ENCODE measurements around the gene PQBP1.

PQBP1 gene

DNA sequence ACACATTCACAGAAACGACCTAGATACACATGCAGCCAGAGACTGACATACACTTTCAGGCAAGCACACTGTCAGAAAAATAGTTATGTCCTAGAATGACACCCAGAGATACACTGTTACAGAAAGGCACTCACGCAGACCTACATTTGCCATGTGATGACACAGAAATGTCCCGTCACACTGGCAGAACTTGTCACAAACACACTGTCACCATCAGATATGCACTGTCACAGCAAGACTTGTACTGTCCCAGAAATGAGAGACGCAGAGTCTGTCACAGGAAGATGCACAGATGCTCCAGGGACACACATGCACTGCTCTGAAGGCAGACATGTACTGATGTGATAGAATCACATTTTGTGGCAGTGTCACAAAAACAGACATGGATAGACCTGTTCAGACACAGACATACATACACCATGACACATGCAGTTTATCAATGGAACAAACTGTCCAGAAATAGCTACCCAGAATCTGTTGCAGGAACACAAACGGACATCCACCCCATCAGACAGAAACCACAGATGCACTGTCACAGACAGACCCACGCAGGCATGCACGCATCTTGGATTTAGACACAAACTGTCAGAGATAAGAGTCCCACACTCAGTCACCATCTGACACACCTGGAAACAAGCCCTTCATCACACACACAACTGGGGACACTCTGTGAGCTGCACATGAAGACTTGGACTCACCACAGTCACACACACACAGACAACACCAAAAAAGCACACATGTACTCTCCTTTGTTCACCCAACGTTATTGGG, 22.4 kb downstream of the PQBP1 start:
- peaks cover 34% of the 10 kb centered on the region for H3K4me1 Mint-ChIP-seq (ENCODE audit: low read depth)
- H3K27ac Mint-ChIP-seq, result peak overlapping the region; percentile 98
- peaks cover 52% of the 10 kb centered on the region for H3K36me3 Mint-ChIP-seq (ENCODE audit: low read depth)
- peak; percentile 57 for DNase-seq (ENCODE audit: low spot score)
- H3K4me3 Mint-ChIP-seq, result peak overlapping the region; percentile 97
- no peaks in the 10 kb centered on the region for H3K9me3 Mint-ChIP-seq
- H3K27me3 Mint-ChIP-seq (ENCODE audit: low read depth), result peaks cover 3% of the 10 kb centered on the region

DNA sequence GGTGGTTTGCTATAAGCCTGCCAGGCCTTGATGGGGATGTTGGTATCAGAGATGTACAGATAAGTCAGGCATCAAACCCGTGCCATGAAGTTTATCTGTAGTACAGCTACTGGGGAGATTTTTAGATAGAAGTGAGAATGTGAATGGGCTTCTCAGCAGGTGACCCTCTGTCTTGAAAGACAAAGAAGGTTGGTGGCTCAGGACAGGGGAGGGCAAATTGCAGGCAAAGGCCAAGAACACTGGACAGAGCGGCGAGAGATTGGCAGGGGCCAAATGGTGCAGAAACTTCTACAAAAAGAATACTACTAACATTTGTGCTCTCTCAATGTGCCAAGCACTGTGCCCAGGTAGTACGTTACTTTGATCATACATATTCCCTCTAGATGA, 23.0 kb downstream of the PQBP1 start:
- peaks cover 3% of the 10 kb centered on the region for H3K27me3 Mint-ChIP-seq (ENCODE audit: low read depth)
- H3K4me1 Mint-ChIP-seq (ENCODE audit: low read depth), result peaks cover 35% of the 10 kb centered on the region
- peak overlapping the region; percentile 98 for H3K27ac Mint-ChIP-seq
- DNase-seq (ENCODE audit: low spot score), result no peak
- peaks cover 51% of the 10 kb centered on the region for H3K36me3 Mint-ChIP-seq (ENCODE audit: low read depth)
- H3K4me3 Mint-ChIP-seq, result peak overlapping the region; percentile 97
- H3K9me3 Mint-ChIP-seq, result no peaks in the 10 kb centered on the region

DNA sequence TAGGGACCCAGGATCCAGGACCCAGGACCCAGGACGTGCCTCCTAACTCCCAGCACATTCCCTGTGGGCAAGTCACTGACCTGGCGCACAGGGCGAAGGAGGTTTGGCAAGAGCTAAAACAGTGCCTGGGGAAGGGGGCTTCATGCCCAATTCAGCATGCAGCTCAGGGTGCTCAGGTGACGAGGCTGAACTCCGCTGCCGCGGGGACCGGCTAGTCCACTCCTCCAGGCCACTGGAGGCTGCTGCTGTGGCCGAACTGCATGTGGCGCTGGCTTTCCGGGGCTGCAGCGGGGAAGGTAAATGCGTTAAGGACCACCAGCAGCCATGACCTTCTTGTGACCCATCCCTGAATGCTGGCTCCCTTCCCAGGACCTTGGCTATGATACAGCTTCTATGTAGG, 26.0 kb downstream of the PQBP1 start:
- Mint-ChIP-seq H3K27me3 (ENCODE audit: low read depth) (no peaks in the 10 kb centered on the region), H3K4me3 (no peak overlapping the region), H3K4me1 (ENCODE audit: low read depth) (peaks cover 33% of the 10 kb centered on the region), H3K36me3 (ENCODE audit: low read depth) (peaks cover 30% of the 10 kb centered on the region), H3K9me3 (no peaks in the 10 kb centered on the region), H3K27ac (peak overlapping the region; percentile 79)
- DNase-seq (ENCODE audit: low spot score), result no peak

DNA sequence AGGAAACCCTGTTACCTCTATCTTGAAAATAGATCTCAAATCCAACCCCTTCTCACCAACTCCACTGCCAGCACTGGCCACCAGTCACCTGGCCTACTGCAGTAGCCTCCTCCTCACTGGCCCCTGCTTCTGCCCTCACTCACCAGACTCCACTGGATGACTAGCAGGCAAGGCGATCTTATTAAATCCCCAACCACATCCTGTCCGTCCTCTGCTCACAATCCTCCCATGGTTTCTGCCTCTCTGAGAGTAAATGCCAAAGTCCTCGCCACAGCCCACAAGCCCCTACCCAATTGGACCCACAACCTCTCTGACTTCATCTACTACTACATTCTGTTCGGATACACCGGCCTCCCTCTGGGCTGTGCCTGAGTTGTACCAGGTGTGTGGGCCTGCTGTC, 26.5 kb downstream of the PQBP1 start:
- peak overlapping the region; percentile 28 for H3K4me3 Mint-ChIP-seq
- H3K36me3 Mint-ChIP-seq (ENCODE audit: low read depth), result peaks cover 30% of the 10 kb centered on the region
- H3K27me3 Mint-ChIP-seq (ENCODE audit: low read depth), result no peaks in the 10 kb centered on the region
- H3K4me1 Mint-ChIP-seq (ENCODE audit: low read depth), result peaks cover 33% of the 10 kb centered on the region
- DNase-seq (ENCODE audit: low spot score), result no peak
- peak overlapping the region; percentile 79 for H3K27ac Mint-ChIP-seq
- no peaks in the 10 kb centered on the region for H3K9me3 Mint-ChIP-seq

DNA sequence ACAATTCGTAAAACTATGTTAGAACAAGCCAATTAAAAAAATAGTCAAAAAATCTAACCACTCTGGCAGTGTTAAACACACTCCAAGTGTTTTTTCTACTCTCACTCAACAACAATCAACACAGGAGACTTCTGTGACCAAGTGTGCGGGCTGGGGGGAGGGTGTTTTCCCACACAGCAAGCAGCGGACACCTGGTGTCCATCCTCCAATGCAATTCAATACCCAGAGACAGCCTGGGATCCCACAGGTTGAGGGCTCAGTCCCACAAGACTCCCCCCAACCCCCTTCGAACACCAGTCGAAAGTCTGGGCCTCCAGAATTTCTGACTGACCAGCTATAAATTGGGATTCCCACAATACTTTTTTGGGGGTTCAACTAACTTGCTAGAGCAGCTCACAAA, 29.4 kb downstream of the PQBP1 start:
- H3K36me3 Mint-ChIP-seq (ENCODE audit: low read depth), result peaks cover 32% of the 10 kb centered on the region
- H3K9me3 Mint-ChIP-seq, result no peaks in the 10 kb centered on the region
- H3K4me1 Mint-ChIP-seq (ENCODE audit: low read depth), result peaks cover 16% of the 10 kb centered on the region
- H3K27me3 Mint-ChIP-seq (ENCODE audit: low read depth), result no peaks in the 10 kb centered on the region
- no peak for DNase-seq (ENCODE audit: low spot score)
- no peak overlapping the region for H3K4me3 Mint-ChIP-seq
- H3K27ac Mint-ChIP-seq, result no peak overlapping the region

DNA sequence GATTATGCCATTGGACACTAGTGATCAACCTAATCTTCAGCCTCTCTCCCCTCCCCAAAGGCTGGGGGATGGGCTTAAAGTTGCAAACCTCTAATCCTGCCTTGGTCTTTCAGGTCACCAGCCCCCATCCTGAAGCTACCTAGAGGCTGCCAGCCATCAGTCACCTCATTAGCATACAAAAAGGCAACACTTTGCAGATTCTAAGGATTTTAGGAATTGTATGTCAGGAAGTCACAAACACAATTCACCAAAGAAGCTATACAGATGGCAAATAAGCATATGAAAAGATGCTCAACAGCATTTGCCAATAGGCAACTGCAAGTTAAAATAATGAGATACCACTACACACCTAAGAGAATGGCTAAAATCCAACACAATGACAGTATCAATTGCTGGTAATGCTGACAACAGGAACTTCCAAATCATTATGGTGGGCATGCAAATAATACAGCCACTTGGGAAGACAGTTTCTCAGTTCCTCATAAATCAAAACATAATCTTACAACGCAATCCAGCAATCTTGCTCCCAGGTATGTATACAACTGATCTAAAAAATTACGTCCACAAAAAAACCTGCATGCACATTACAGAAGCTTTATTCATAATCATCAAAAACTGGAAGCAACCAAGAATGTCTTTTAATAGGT, 30.1 kb downstream of the PQBP1 start:
- H3K27me3 Mint-ChIP-seq (ENCODE audit: low read depth), result no peaks in the 10 kb centered on the region
- H3K4me1 Mint-ChIP-seq (ENCODE audit: low read depth), result peaks cover 14% of the 10 kb centered on the region
- no peak overlapping the region for H3K27ac Mint-ChIP-seq
- no peak overlapping the region for H3K4me3 Mint-ChIP-seq
- H3K36me3 Mint-ChIP-seq (ENCODE audit: low read depth), result peaks cover 31% of the 10 kb centered on the region
- no peaks in the 10 kb centered on the region for H3K9me3 Mint-ChIP-seq
- DNase-seq (ENCODE audit: low spot score), result no peak

DNA sequence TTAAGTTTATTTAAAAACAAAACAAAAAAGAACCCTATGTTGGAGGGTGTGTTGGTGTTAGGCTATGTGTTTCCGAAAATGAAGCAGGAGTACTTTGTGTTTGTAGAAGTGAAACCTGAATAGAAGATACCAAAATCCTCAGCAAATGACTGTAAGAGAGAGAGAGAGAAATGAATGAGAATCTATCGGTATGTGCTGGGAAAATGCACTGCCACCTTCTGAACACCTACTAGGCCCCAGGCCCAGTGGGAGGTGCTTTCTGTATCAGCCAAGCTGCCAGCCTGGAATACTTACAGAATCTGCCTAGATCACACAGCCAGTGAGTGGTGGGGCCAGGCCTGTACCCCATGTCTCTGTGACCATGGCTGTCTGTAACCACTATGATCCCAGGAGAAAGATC, 36.0 kb downstream of the PQBP1 start:
- peak overlapping the region; percentile 77 for H3K27ac Mint-ChIP-seq
- H3K9me3 Mint-ChIP-seq, result no peaks in the 10 kb centered on the region
- H3K36me3 Mint-ChIP-seq (ENCODE audit: low read depth), result peaks cover 47% of the 10 kb centered on the region
- H3K4me3 Mint-ChIP-seq, result peak overlapping the region; percentile 45
- peaks cover 43% of the 10 kb centered on the region for H3K4me1 Mint-ChIP-seq (ENCODE audit: low read depth)
- H3K27me3 Mint-ChIP-seq (ENCODE audit: low read depth), result no peaks in the 10 kb centered on the region
- no peak for DNase-seq (ENCODE audit: low spot score)

DNA sequence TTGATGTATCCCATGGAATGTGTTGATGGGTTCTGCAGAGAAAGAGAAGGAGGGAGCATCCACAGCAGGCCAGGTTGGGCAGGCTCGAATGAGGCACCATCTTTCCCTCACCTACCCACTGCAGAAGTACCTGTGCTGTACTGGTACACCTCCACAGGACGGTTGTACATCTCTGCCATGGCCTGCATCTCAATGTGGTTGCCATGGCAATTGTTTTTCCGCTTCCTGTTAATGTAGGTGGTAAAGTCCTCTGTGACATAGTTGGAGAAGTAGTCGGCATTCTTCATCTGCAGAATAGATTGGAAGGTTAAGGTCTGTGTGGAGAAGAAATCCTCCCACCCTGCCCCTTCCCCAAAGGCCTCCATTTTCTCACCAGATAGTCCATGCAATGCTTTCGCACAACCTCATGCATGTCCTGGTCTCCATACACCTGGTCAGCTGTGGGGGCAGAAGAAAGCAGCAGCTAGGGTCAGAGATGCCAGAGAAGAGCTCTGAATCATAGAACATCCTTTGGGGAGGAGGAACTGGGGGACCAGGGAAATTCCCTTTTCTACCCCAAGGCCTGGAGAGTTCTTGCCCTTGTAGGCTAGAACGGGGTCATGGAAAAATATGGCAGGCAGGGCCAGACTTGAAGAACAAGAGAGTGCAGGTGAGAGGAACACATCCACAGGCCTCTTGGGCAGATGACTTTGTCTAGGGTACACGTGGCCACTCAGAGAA, 37.0 kb downstream of the PQBP1 start:
- Mint-ChIP-seq H3K36me3 (ENCODE audit: low read depth) (peaks cover 47% of the 10 kb centered on the region), H3K9me3 (no peaks in the 10 kb centered on the region), H3K4me3 (peak overlapping the region; percentile 54), H3K27ac (peak overlapping the region; percentile 67), H3K27me3 (ENCODE audit: low read depth) (no peaks in the 10 kb centered on the region), H3K4me1 (ENCODE audit: low read depth) (peaks cover 53% of the 10 kb centered on the region)
- DNase-seq (ENCODE audit: low spot score), result no peak

DNA sequence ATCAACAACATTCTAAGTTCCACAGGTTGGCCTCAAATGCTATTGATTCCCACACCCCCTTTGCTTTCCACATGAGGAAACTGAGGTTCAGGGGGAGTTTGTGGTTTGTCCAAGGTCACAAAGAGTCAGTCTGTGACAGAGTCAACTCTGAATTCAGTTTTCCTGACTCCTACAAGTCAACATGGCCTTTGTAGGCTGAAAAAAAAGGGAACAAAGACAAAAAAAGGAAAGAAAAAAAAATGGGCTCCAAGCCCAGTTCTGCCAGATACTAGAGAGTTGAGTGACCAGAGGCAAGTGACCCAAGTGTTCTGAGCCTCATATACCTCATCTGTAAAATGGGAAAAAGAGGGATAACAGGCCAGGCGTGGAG, 37.6 kb downstream of the PQBP1 start:
- H3K4me1 Mint-ChIP-seq (ENCODE audit: low read depth), result peaks cover 56% of the 10 kb centered on the region
- H3K27me3 Mint-ChIP-seq (ENCODE audit: low read depth), result no peaks in the 10 kb centered on the region
- H3K27ac Mint-ChIP-seq, result peak overlapping the region; percentile 67
- DNase-seq (ENCODE audit: low spot score), result no peak
- no peaks in the 10 kb centered on the region for H3K9me3 Mint-ChIP-seq
- peak overlapping the region; percentile 54 for H3K4me3 Mint-ChIP-seq
- H3K36me3 Mint-ChIP-seq (ENCODE audit: low read depth), result peaks cover 46% of the 10 kb centered on the region

DNA sequence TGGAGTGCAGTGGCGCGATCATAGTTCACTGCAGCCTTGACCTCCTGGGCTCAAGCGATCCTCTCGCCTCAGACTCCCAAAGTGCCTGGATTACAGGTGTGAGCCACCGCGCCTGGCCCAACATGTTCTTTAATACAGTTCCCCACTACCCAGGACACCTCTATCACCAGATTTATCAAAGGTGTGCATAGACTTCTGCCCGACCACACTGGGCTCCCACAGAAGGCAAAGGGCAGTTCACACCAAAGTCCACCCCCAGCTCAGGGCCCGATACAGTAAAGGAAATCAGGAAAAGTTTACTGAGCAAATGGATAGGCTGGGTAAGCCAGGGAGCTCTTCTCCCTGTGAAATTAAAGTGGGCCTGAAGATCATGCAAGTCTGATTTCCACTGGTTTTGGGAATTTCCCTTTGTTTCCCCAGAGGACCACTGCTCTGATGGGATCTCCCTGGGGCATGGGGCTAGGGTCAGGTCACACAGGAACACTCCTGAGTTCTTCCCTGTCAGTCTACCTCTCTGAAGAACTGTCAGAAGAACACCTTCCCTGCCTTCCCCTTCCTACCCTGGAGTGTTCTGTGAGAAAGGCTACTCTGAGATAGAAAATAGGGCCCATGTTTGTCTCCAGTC, 38.8 kb downstream of the PQBP1 start:
- Mint-ChIP-seq H3K36me3 (ENCODE audit: low read depth) (peaks cover 49% of the 10 kb centered on the region), H3K27me3 (ENCODE audit: low read depth) (no peaks in the 10 kb centered on the region), H3K27ac (peak overlapping the region; percentile 99), H3K4me3 (peak overlapping the region; percentile 92), H3K4me1 (ENCODE audit: low read depth) (peaks cover 64% of the 10 kb centered on the region), H3K9me3 (no peaks in the 10 kb centered on the region)
- DNase-seq (ENCODE audit: low spot score), result no peak

DNA sequence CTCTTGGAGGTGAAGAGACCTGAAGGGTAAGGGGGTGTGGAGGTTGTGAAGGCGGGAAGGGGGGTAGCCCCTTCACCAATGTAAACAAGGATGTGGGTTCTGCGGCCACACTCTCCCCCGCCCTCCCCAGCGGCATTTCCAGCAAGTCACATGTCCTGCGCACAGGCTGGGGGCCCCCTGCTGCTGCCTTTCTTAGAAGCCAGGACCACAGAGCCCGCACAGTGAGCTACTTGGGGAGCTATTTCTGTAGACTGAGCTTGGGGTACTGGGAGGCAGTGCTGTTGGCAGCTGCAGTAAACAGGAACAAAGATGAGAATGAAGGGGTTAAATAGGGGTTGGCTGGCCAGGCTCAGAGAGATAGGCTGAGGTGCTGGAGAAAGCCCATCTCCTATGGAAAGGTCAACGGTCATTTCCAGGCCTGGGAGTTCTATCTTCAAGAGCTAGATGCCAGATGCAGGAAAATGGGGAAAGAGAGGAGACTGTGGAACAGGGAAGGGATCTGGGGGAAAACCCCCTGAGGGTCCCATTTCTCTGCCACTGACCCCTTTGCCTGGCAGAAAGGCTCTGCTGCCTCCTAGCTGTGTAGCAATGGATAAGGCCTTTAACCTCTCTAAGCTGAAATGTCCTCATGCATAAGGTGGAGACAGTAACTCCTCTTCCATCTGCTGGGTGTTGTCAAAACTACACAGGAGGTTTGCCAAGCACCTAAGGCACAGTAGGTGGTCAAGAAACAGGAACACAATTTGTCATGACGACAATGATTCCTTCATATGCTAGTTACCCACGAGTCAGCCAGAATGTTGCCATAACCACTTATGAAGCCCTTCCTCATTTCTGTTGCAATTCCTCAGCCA, 39.6 kb downstream of the PQBP1 start:
- peak overlapping the region; percentile 92 for H3K4me3 Mint-ChIP-seq
- peak overlapping the region; percentile 99 for H3K27ac Mint-ChIP-seq
- peaks cover 55% of the 10 kb centered on the region for H3K36me3 Mint-ChIP-seq (ENCODE audit: low read depth)
- H3K27me3 Mint-ChIP-seq (ENCODE audit: low read depth), result no peaks in the 10 kb centered on the region
- no peaks in the 10 kb centered on the region for H3K9me3 Mint-ChIP-seq
- DNase-seq (ENCODE audit: low spot score), result peak; percentile 89
- peaks cover 71% of the 10 kb centered on the region for H3K4me1 Mint-ChIP-seq (ENCODE audit: low read depth)

DNA sequence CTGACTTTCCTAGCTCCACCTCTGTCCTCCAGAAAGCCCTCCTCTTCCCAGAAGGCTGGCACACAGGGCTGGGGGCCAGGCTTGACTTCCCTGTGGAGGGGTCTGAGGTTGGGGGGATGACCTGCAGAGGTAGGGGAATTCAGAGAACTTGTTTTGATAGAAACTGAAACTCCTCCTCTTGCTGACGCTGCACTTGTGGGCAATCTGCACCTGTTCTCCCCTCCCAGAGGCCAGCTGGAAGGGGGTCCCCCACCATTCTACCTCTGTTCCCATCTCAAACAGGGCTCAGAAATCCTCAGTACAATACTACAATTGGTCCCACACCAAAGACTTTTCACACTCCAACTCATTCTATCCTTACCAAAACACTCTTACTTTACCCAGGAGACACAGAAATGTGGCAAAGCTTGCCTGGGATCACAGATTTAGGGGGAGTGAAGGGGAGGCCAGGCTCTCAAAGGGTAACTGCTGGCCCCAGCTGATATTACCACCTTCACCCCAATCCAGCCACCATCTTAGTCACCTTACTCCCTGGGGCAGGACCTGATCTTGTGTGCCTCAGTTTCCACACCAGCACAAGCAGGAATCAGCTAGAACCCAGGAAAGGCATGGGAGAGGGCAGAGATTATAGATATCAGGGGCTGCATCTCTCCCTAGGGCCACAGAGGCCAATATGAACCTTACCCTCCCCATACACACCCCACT, 41.1 kb downstream of the PQBP1 start:
- Mint-ChIP-seq H3K4me3 (peak overlapping the region; percentile 92), H3K27me3 (ENCODE audit: low read depth) (no peaks in the 10 kb centered on the region), H3K36me3 (ENCODE audit: low read depth) (peaks cover 57% of the 10 kb centered on the region), H3K27ac (peak overlapping the region; percentile 99), H3K9me3 (no peaks in the 10 kb centered on the region), H3K4me1 (ENCODE audit: low read depth) (peaks cover 81% of the 10 kb centered on the region)
- peak; percentile 75 for DNase-seq (ENCODE audit: low spot score)
